Astrocyte of the cerebellum (primary cell): Measurements from ENCODE around the gene TAAR8.
A peak's percentile ranks its signal among the peaks of the same experiment; 100 is the strongest.

Experiments
- DNase-seq: peaks from one replicate; pipeline ENCODE4 v3.0.0-alpha.2; 2011; ENCODE audit warnings: low read depth
- H3K4me3 ChIP-seq: 2 replicates; pipeline ENCODE4 v1.5.1; 2011; ENCODE audit warnings: mild to moderate bottlenecking, low read depth, low read length, moderate library complexity
- CTCF ChIP-seq: IDR thresholded peaks from 2 replicates; pipeline ENCODE4 v1.5.1; 2012; ENCODE audit warnings: low read length, low read depth, moderate library complexity, mild to moderate bottlenecking; ENCODE audit errors: missing control alignments
- in situ Hi-C: cut with HindIII; loops from 2 replicates; pipeline ENCODE4 v1.10.0; 2017; ENCODE audit warnings: low sequenced_read_pairs

TAAR8 gene

DNA sequence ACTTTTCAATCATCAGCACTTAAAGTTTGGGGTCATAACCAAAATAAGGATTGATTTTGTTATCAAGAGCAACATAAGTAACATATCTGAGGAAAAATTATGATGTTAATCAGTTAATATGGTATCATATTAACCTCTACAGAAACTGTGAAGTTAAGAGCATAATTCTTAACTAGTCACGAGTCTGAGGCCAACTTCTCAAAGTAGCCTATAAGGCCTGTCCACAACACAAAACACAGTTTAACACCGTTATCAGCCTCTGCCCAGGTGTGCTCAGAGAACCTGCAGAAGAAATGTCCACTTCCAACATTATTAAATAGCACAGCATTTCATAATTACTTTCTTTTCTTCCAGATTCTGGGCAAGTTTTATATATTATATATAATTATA, 40.6 kb upstream of the TAAR8 start:
- no peak for DNase-seq
- no peak for TF ChIP-seq CTCF
- peak overlapping the region; percentile 74 for H3K4me3 ChIP-seq
- in situ Hi-C loops: no loop called here

- DNase-seq: no peak
- in situ Hi-C loops: no loop called here
- H3K4me3 ChIP-seq: peak overlapping the region; percentile 74
- no peak for TF ChIP-seq CTCF
Observed at GRCh38 chr6:132512342-132512637, 40.2 kb upstream of the TAAR8 start.

GRCh38 chr6:132512638-132513632, 39.5 kb upstream of the TAAR8 start, which contains the start of gene STX7:
Gene STX7 (minus strand): TSS chr6:132513116. CDS start chr6:132503530, 9,586 bp downstream.
- peak within 1 kb of the TSS; percentile 74 for H3K4me3 ChIP-seq
- DNase-seq: peak; percentile 53
- in situ Hi-C loops: no loop called here
- TF ChIP-seq CTCF: no peak

DNA sequence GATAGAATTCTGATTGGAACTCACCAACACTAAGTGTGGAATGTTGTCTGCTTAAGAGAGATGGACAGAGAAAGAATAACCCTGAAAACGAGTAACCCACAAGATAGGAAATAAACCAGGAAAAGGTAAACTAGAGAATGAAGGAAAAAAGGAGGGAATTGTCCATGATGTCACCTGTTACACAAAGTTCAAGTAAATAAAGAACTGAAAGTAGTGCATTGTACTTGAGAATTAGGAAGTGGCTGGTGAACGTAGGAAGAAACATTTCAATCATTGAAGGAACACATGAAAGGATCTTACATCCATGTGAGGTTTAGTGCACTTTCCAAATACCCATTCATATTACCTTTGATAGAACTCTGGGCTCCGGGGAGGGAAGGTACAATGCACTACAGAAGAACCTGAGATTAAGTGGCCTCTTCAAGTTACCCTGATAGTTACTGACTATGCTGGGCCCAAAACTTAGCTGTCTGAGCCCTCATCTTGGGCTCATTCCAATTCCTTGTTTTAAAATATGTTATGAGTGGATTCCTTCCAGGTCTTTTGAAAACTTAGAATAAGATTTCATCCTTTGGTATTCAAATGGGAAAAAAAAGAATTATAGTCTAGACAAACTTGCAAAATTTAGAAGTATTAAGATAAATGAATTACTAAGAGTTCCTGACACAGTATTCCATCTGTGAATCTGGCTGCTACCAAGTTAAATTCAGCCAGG, 38.5 kb upstream of the TAAR8 start:
- no peak overlapping the region for H3K4me3 ChIP-seq
- in situ Hi-C loops: no loop called here
- no peak for DNase-seq
- TF ChIP-seq CTCF: no peak

DNA sequence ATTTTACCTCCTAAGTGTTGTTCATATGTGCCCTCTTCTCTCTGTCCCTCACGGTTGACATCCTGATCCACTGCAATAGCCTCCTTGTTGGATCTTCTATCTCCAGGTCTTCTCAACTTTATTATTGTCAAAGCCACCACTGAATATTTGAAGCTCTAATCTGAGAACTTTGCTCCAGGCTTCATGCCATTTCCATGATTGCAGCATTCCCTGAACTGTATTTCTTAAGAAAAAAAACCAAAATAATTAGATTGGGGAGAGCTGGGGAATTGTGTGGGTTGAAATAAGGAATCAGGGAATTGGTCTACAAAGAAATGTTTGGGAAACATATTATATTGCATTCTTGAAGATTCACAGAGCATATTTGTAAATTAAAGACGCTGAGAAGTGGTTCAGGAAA, 37.1 kb upstream of the TAAR8 start:
- in situ Hi-C loops: no loop called here
- H3K4me3 ChIP-seq: no peak overlapping the region
- TF ChIP-seq CTCF: no peak
- DNase-seq: no peak

DNA sequence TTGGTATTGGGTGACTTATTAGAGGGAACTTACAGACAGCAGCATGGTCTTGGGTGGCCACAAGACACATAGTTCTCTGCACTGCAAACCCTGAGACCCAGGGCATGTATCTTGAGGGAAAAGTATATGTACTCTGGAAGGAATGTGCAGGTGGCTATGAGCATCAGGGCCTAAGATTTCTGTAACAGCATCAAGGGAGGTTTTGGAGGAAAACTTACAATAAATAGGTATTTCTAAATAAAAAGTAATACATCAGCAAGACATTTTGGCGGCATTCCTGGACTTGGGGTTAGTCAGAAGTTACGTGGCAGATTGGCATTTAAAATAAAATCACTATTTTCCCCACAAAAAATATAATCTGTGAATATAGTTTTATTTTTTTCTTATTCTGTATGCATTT, 31.5 kb upstream of the TAAR8 start:
- in situ Hi-C loops: no loop called here
- H3K4me3 ChIP-seq: no peak overlapping the region
- no peak for TF ChIP-seq CTCF
- peak; percentile 8 for DNase-seq
